ENCODE data around the gene MLLT6. TPM values are rescaled to one million over a fixed set of nuclear protein-coding genes. Genes with fewer than 3 reads are reported as not detected.

Gene MLLT6
- total and polyA plus RNA-seq, 2 of the 13 experiments (the other 11 are each of a cell fraction or from before 2014, with no cell fraction given) = 50.7 to 69.5 TPM

DNA sequence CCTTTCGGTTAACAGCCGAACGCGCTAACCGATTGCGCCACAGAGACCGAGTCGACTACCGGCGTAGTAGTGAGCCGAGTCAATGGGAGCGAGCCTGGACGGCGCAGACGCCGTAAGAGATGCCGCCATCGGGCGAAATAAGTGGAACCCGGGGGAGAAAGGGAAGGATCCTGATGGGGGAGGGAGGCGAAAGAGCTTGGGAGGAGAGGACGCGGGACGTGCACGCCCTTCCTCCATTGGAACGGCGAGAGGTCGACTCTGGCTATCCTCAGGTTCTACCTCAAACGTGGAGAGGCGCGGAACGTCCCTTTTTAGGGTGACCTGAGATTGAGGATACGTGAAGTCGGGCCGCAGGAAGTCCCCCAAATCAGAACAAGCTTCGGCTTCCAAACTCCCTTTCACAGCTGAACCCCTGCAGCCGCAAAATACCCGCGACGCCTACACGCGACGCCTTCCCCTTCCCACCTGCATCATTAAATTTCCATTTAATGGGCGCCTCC, 46.8 kb downstream of the MLLT6 start (continued):
- TF ChIP-seq, protein P1, sequence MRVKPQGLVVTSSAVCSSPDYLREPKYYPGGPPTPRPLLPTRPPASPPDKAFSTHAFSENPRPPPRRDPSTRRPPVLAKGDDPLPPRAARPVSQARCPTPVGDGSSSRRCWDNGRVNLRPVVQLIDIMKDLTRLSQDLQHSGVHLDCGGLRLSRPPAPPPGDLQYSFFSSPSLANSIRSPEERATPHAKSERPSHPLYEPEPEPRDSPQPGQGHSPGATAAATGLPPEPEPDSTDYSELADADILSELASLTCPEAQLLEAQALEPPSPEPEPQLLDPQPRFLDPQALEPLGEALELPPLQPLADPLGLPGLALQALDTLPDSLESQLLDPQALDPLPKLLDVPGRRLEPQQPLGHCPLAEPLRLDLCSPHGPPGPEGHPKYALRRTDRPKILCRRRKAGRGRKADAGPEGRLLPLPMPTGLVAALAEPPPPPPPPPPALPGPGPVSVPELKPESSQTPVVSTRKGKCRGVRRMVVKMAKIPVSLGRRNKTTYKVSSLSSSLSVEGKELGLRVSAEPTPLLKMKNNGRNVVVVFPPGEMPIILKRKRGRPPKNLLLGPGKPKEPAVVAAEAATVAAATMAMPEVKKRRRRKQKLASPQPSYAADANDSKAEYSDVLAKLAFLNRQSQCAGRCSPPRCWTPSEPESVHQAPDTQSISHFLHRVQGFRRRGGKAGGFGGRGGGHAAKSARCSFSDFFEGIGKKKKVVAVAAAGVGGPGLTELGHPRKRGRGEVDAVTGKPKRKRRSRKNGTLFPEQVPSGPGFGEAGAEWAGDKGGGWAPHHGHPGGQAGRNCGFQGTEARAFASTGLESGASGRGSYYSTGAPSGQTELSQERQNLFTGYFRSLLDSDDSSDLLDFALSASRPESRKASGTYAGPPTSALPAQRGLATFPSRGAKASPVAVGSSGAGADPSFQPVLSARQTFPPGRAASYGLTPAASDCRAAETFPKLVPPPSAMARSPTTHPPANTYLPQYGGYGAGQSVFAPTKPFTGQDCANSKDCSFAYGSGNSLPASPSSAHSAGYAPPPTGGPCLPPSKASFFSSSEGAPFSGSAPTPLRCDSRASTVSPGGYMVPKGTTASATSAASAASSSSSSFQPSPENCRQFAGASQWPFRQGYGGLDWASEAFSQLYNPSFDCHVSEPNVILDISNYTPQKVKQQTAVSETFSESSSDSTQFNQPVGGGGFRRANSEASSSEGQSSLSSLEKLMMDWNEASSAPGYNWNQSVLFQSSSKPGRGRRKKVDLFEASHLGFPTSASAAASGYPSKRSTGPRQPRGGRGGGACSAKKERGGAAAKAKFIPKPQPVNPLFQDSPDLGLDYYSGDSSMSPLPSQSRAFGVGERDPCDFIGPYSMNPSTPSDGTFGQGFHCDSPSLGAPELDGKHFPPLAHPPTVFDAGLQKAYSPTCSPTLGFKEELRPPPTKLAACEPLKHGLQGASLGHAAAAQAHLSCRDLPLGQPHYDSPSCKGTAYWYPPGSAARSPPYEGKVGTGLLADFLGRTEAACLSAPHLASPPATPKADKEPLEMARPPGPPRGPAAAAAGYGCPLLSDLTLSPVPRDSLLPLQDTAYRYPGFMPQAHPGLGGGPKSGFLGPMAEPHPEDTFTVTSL (CRISPR knock-in tag; IDR thresholded peaks at IDR 0.05; ENCODE audit: borderline replicate concordance) = no peak
- TF ChIP-seq ZNF775 (CRISPR knock-in tag; IDR thresholded peaks at IDR 0.05; ENCODE audit: borderline replicate concordance) (no peak), NCOA2 (CRISPR knock-in tag; IDR thresholded peaks at IDR 0.05) (peak; percentile 60; the same call in 1 of the 2 replicates), MXD4 (CRISPR knock-in tag; IDR thresholded peaks at IDR 0.05) (no peak; the same call in 1 of the 2 replicates), ADNP (CRISPR knock-in tag; IDR thresholded peaks at IDR 0.05) (no peak), U2AF1 (optimal IDR thresholded peaks at IDR 0.05; ENCODE audit: low read depth, low read length) (no peak), ZNF24 (IDR thresholded peaks at IDR 0.05) (peak; percentile 97), YEATS2 (CRISPR knock-in tag; IDR thresholded peaks at IDR 0.05; ENCODE audit: borderline replicate concordance) (no peak), PCBP1 (IDR thresholded peaks at IDR 0.05; ENCODE audit: borderline replicate concordance, low read depth, low read length) (no peak), FOXC1 (CRISPR knock-in tag; IDR thresholded peaks at IDR 0.05; ENCODE audit: borderline replicate concordance) (peak; percentile 73; the same call in 1 of the 2 replicates), SNRNP70 (IDR thresholded peaks at IDR 0.05; ENCODE audit: low read depth, low read length) (no peak), KDM1A (CRISPR knock-in tag; IDR thresholded peaks at IDR 0.05) (0 out of 2 replicates have a peak, but pooled peaks have one; percentile 48), HNRNPK (IDR thresholded peaks at IDR 0.05; ENCODE audit: low read depth, low read length, poor library complexity, severe bottlenecking) (no peak), KAT2B (IDR thresholded peaks at IDR 0.05; ENCODE audit: borderline replicate concordance, low read depth, low read length) (no peak), MIER2 (CRISPR knock-in tag; IDR thresholded peaks at IDR 0.05) (peak; percentile 67; the same call in 1 of the 2 replicates), SRY (CRISPR knock-in tag; IDR thresholded peaks at IDR 0.05) (no peak; the same call in 1 of the 2 replicates), GABPA (IDR thresholded peaks at IDR 0.05; ENCODE audit: low read depth, low read length) (0 out of 2 replicates have a peak, but pooled peaks have one; percentile 21), GABPA (CRISPR knock-in tag; IDR thresholded peaks at IDR 0.05; ENCODE audit: low read depth) (no peak), NR2C2 (CRISPR knock-in tag; IDR thresholded peaks at IDR 0.05; ENCODE audit: borderline replicate concordance) (no peak)
- TF ChIP-seq, protein P2, sequence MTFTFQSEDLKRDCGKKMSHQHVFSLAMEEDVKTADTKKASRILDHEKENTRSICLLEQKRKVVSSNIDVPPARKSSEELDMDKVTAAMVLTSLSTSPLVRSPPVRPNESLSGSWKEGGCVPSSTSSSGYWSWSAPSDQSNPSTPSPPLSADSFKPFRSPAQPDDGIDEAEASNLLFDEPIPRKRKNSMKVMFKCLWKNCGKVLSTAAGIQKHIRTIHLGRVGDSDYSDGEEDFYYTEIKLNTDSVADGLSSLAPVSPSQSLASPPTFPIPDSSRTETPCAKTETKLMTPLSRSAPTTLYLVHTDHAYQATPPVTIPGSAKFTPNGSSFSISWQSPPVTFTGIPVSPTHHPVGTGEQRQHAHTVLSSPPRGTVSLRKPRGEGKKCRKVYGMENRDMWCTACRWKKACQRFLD (CRISPR knock-in tag; IDR thresholded peaks at IDR 0.05; ENCODE audit: borderline replicate concordance) = 0 out of 2 replicates have a peak, but pooled peaks have one; percentile 47
- TF ChIP-seq, protein P3, sequence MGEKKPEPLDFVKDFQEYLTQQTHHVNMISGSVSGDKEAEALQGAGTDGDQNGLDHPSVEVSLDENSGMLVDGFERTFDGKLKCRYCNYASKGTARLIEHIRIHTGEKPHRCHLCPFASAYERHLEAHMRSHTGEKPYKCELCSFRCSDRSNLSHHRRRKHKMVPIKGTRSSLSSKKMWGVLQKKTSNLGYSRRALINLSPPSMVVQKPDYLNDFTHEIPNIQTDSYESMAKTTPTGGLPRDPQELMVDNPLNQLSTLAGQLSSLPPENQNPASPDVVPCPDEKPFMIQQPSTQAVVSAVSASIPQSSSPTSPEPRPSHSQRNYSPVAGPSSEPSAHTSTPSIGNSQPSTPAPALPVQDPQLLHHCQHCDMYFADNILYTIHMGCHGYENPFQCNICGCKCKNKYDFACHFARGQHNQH (CRISPR knock-in tag; IDR thresholded peaks at IDR 0.05) = peak; percentile 77; the same call in 1 of the 2 replicates
- TF ChIP-seq, protein P4, sequence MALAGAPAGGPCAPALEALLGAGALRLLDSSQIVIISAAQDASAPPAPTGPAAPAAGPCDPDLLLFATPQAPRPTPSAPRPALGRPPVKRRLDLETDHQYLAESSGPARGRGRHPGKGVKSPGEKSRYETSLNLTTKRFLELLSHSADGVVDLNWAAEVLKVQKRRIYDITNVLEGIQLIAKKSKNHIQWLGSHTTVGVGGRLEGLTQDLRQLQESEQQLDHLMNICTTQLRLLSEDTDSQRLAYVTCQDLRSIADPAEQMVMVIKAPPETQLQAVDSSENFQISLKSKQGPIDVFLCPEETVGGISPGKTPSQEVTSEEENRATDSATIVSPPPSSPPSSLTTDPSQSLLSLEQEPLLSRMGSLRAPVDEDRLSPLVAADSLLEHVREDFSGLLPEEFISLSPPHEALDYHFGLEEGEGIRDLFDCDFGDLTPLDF (CRISPR knock-in tag; IDR thresholded peaks at IDR 0.05) = 0 out of 2 replicates have a peak, but pooled peaks have one; percentile 11

Measured in HepG2 (cell line).